ENCODE results near the gene SLC9C1. TPM values are rescaled to one million over a fixed set of nuclear protein-coding genes. Genes with fewer than 3 reads are reported as not detected.
A peak's percentile ranks its signal among the peaks of the same experiment; 100 is the strongest.
"Not testable (repeated sequence)": the region's sequence is repeated elsewhere in the genome, so short reads cannot be mapped to it uniquely, and the experiment has no call there.

The SLC9C1 gene
- total RNA-seq, 1 donor from 2014 or later, result not detected

DNA sequence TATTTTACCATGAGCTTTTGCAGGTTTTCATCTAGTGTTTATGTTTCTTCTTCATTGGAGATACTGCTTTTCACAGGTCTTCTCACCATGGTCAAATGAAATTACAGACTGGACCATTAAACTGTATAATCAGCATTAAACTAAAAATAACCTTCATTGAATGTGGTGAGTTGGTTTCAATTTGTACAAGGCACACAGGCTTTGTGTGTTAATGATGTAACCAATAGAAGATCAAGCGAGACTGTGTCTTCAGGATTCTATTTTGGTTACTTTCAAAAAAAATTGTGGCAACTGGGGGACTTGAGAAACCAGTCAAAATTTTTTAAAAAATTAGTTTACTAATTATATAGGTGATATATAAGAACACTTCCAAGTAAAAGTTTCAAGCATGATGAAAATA, 106.7 kb downstream of the SLC9C1 start:
- Histone ChIP-seq H3K36me3 (no peaks in the 10 kb centered on the region), H3K9me3 (no peaks in the 10 kb centered on the region), H3K4me1 (no peaks in the 10 kb centered on the region), H3K27ac (no peak overlapping the region), H3K4me3 (no peak overlapping the region), H3K27me3 (ENCODE audit: low read depth) (no peaks in the 10 kb centered on the region)
- intact Hi-C loops (cut with DNase I), result no loop called here
- ATAC-seq (no peak), DNase-seq (no peak)
- TF ChIP-seq, protein P1, sequence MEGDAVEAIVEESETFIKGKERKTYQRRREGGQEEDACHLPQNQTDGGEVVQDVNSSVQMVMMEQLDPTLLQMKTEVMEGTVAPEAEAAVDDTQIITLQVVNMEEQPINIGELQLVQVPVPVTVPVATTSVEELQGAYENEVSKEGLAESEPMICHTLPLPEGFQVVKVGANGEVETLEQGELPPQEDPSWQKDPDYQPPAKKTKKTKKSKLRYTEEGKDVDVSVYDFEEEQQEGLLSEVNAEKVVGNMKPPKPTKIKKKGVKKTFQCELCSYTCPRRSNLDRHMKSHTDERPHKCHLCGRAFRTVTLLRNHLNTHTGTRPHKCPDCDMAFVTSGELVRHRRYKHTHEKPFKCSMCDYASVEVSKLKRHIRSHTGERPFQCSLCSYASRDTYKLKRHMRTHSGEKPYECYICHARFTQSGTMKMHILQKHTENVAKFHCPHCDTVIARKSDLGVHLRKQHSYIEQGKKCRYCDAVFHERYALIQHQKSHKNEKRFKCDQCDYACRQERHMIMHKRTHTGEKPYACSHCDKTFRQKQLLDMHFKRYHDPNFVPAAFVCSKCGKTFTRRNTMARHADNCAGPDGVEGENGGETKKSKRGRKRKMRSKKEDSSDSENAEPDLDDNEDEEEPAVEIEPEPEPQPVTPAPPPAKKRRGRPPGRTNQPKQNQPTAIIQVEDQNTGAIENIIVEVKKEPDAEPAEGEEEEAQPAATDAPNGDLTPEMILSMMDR (IDR thresholded peaks at IDR 0.05), result no peak

DNA sequence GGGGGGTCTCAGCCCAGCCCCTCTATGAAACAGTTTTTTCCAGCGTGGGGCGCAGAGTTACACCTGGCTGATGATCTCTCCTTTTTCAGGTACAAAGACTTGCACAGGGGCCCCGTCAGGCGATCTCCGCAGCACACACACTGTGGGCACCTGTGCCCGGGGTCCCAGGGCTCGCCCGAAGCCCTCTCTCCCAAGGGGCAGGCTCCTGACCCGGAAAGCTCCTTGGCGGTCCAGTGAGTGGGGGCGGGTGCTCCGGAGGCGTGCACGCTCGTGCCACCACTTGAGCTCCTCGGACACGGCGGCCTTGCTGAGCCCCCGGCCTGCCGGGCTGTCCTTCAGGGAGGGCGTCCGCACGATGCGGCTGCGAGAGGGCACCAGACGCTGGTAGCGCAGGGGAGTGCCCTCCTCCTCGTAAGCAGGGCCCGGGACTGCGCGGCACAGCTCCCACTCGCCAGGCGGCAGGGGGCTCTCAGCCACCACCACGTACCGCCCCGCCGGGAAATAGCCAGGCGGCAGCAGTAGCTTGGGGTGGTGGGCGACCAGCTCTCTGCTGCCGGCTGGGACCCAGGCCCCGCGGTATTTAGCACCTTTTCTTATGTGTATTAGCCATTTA, 108.5 kb downstream of the SLC9C1 start:
- intact Hi-C loops (cut with DNase I), result not testable (repeated sequence)
- ATAC-seq, result peak; percentile 81 to 83

DNA sequence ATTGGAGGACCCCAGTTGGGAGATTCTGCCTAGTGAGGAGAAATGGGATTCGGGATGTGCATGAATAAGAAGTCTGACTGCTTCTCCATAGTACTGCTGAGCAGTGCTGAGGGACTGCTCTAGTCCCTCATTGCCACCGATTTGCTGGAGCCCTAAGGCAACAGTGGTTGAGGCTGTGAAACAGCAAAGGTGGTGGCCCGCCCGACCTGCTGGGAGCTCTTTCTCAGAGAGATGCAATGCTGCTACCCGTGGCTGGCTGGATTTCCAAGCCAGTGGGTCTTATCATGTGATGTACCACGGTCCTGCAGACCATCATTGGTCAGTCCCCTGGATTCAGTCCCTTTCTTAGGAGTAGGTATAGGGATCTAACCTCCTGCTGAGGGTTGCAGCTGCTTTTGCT, 118.4 kb downstream of the SLC9C1 start:
- no peaks in the 10 kb centered on the region for H3K4me1 ChIP-seq
- no peaks in the 10 kb centered on the region for H3K27me3 ChIP-seq (ENCODE audit: low read depth)
- H3K9me3 ChIP-seq, result no peaks in the 10 kb centered on the region
- no peak overlapping the region for H3K27ac ChIP-seq
- no peaks in the 10 kb centered on the region for H3K36me3 ChIP-seq
- intact Hi-C loops (cut with DNase I), result no loop called here
- TF ChIP-seq, protein P1 (IDR thresholded peaks at IDR 0.05), result no peak
- H3K4me3 ChIP-seq, result no peak overlapping the region
- ATAC-seq, result no peak
- no peak for DNase-seq

More for the DNA sequence above, 108.5 kb downstream of the SLC9C1 start:
- H3K9me3 ChIP-seq; H3K36me3 ChIP-seq; H3K27me3 ChIP-seq (ENCODE audit: low read depth); H3K4me1 ChIP-seq; H3K27ac ChIP-seq; DNase-seq: not testable (repeated sequence)
- H3K4me3 ChIP-seq, result peak overlapping the region; percentile 17

DNA sequence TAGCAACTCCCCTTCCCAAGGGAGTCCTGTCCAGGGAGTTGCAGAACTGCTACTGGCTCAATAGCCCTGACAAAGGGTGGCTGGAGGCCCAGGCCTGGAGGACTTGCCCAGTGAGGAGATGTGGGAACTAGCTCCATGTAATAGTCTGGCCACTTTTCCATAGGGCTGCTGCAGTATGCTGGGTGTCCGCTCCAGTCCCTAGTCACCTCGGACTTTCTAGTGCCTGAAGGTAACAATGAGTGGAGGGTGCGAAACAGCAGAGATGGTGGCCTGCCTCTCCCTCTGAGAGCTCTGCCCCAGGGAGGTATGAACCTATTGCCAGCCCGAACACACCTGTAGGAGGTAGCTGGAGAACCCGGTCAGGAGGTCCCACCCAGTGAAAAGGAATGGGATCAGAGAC, 119.0 kb downstream of the SLC9C1 start:
- no peaks in the 10 kb centered on the region for H3K9me3 ChIP-seq
- no peak overlapping the region for H3K27ac ChIP-seq
- TF ChIP-seq, protein P1 (IDR thresholded peaks at IDR 0.05), result no peak
- intact Hi-C loops (cut with DNase I), result no loop called here
- H3K4me1 ChIP-seq, result no peaks in the 10 kb centered on the region
- DNase-seq (no peak), ATAC-seq (no peak)
- H3K27me3 ChIP-seq (ENCODE audit: low read depth), result no peaks in the 10 kb centered on the region
- H3K4me3 ChIP-seq, result no peak overlapping the region
- no peaks in the 10 kb centered on the region for H3K36me3 ChIP-seq

DNA sequence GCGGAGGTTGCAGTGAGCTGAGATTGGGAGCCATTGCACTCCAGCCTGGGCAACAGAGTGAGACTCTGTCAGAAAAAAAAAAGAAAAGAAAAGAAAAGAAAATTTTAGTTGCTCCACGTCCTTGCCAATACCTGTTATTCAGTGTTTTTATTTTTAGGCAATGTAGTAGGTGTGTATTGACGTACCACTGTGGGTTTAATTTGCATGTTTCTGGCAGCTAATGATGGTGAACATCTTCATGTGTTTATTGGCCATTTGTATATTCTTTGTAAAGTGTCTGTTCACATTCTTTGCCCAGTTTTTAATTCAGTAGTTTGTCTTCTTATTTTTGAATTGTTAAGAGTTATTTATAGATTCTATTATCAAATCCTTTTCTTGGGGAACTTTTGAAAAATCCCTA, 122.9 kb downstream of the SLC9C1 start:
- Histone ChIP-seq H3K9me3 (no peaks in the 10 kb centered on the region), H3K27ac (no peak overlapping the region), H3K4me3 (no peak overlapping the region), H3K27me3 (ENCODE audit: low read depth) (no peaks in the 10 kb centered on the region), H3K36me3 (no peaks in the 10 kb centered on the region), H3K4me1 (no peaks in the 10 kb centered on the region)
- TF ChIP-seq, protein P1 (IDR thresholded peaks at IDR 0.05), result no peak
- DNase-seq (no peak), ATAC-seq (no peak)
- intact Hi-C loops (cut with DNase I), result no loop called here

DNA sequence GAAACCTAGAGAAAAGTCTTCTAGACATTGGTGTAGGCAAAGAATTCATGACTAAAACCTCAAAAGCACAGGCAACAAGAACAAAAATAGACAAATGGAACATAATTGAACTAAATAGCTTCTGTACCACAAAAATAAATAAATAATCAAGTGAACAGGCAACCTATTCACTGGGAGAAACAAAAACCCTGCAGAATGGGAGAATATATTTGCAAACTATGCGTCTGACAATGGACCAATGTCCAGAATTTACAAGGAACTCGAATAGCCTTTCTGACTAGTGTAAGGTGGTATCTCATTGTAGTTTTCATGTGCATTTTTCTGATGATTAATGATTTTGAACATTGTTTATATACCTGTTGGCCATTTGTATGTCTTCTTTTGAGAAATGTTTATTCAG, 124.0 kb downstream of the SLC9C1 start:
- Histone ChIP-seq H3K9me3 (no peaks in the 10 kb centered on the region), H3K4me1 (no peaks in the 10 kb centered on the region), H3K27me3 (ENCODE audit: low read depth) (no peaks in the 10 kb centered on the region), H3K36me3 (no peaks in the 10 kb centered on the region), H3K27ac (no peak overlapping the region), H3K4me3 (no peak overlapping the region)
- DNase-seq, result no peak
- ATAC-seq, result no peak
- TF ChIP-seq, protein P1 (IDR thresholded peaks at IDR 0.05), result no peak
- intact Hi-C loops (cut with DNase I), result no loop called here
